Aorta (tissue), 5 donors: ENCODE data around the gene DHRS4L2. TPM values are rescaled to one million over a fixed set of nuclear protein-coding genes. Genes with fewer than 3 reads are reported as not detected.
A peak's percentile ranks its signal among the peaks of the same experiment; 100 is the strongest.
"Not testable (repeated sequence)": the region's sequence is repeated elsewhere in the genome, so short reads cannot be mapped to it uniquely, and the experiment has no call there.

ENCODE experiments used
- ATAC-seq: fragments of 200-7000 bp; cut with Tn5 transposase; one replicate; pipeline ENCODE4 v1.9.1; 2022; ENCODE audit warnings: moderate library complexity; ENCODE audit not compliant: low FRiP score
- DNase-seq, 2 donors: peaks; one replicate each; pipeline ENCODE4 v3.0.0-alpha.2; 2020
- H3K27ac ChIP-seq, 2 donors: one replicate each; pipeline ENCODE4 v1.5.1; 2013; ENCODE audit warnings: low read length in 2 of 2, mild to moderate bottlenecking in 2 of 2, moderate library complexity in 2 of 2, control low read depth in 1 of 2, inconsistent platforms in 1 of 2, low read depth in 1 of 2
- H3K27me3 ChIP-seq, 2 donors: one replicate each; pipeline ENCODE4 v1.6.1; 2013; ENCODE audit warnings: control low read depth in 1 of 2, low read length in 1 of 2, mild to moderate bottlenecking in 1 of 2, moderate library complexity in 1 of 2; ENCODE audit not compliant: insufficient read depth in 2 of 2, control insufficient read depth in 1 of 2
- H3K36me3 ChIP-seq, 2 donors: one replicate each; pipeline ENCODE4 v1.6.1; 2013; ENCODE audit warnings: control low read depth in 1 of 2, low read length in 1 of 2, mild to moderate bottlenecking in 1 of 2; ENCODE audit not compliant: insufficient read depth in 2 of 2, control insufficient read depth in 1 of 2
- H3K4me1 ChIP-seq, 2 donors: one replicate each; pipeline ENCODE4 v1.6.1; 2013; ENCODE audit warnings: low read length in 2 of 2, control low read depth in 1 of 2, mild to moderate bottlenecking in 1 of 2, moderate library complexity in 1 of 2; ENCODE audit not compliant: insufficient read depth in 2 of 2, control insufficient read depth in 1 of 2
- H3K4me3 ChIP-seq, 2 donors: one replicate each; pipeline ENCODE4 v1.5.1; 2013; ENCODE audit warnings: low read length in 2 of 2, control low read depth in 1 of 2, mild to moderate bottlenecking in 1 of 2
- H3K9me3 ChIP-seq: one replicate; pipeline ENCODE4 v1.6.1; 2013; ENCODE audit warnings: mild to moderate bottlenecking, low read length; ENCODE audit not compliant: control insufficient read depth
- WGBS, 2 donors: extraction: QIAGEN DNeasy Blood & Tissue Kit; methylation state at CpG; one replicate each; pipeline ENCODE4 v1.1.7; 2013; 5-methylcytosine and 5-hydroxymethylcytosine counted together
- intact Hi-C, 2 donors: fragments of 100-400 bp; cut with DNase I; formaldehyde crosslinking; loops; one replicate each; pipeline versions ENCODE4 v1.14.2 to v1.15.0; 2022
- polyA plus RNA-seq, 2 donors: library from polyadenylated mRNA; stranded (reverse); fragments of 200-250 nt; gene quantifications; one replicate each; pipeline ENCODE4 v1.2.3, GENCODE V29; 2013
- total RNA-seq, 2 donors: library from RNA; stranded (reverse); fragmentation: NEBNext Ultra II Directional; extraction: Animal tissue kit (Norgen Biotek cat#: 25700); gene quantifications; one replicate each; pipeline ENCODE4 v1.2.1, GENCODE V29; 2021
- donor health status: healthy with polysubstance abuse.
- donor health status: Bipolar disorder and iron deficiency.
- donor health status: DM: no; HTN: no; CAD: no.
- donor health status: DM: no; HTN: no; CAD: no.
- donor health status: DM: yes; HTN: yes; CAD: no.

DHRS4L2 gene
- total and polyA plus RNA-seq, 4 donors: 15.1 to 44.3 (median 19.9) TPM

- 83 to 90% methylated on average over 1 of the region's 2 CpGs for WGBS, 2 donors
- not testable (repeated sequence) for H3K4me3 ChIP-seq
These were observed 27.0 kb upstream of the DHRS4L2 start for GRCh38 chr14:23961704-23962103.

GRCh38 chr14:23969130-23969480 is 19.6 kb upstream of the DHRS4L2 start:
- peak; percentile 56 for ATAC-seq
- H3K9me3 ChIP-seq, H3K27ac ChIP-seq, H3K36me3 ChIP-seq, H3K4me1 ChIP-seq, intact Hi-C loops, H3K4me3 ChIP-seq, H3K27me3 ChIP-seq, DNase-seq: not testable (repeated sequence)
- WGBS, 2 donors: 26 to 33% methylated on average over 1 of the region's 9 CpGs

More at GRCh38 chr14:23961704-23962103, 27.0 kb upstream of the DHRS4L2 start:
- ATAC-seq, H3K4me1 ChIP-seq, H3K27me3 ChIP-seq, H3K27ac ChIP-seq, DNase-seq, H3K36me3 ChIP-seq, H3K9me3 ChIP-seq, intact Hi-C loops: not testable (repeated sequence)

- intact Hi-C loops: loop anchor here in 1 of 2 donors (5.0 kb wide), 1 partner anchor 48 kb away; no protein-coding TSS in a partner anchor
- not testable (repeated sequence) for H3K36me3 ChIP-seq, H3K27me3 ChIP-seq, H3K27ac ChIP-seq, H3K4me1 ChIP-seq, H3K9me3 ChIP-seq
- peak overlapping the region in 1 of 2 donors; percentile 1 for H3K4me3 ChIP-seq
- WGBS, 2 donors: 10 to 11% methylated on average over 34 to 58 of the region's 61 CpGs
- peak; percentile 66 to 89 for DNase-seq
- ATAC-seq: peak; percentile 92
These were observed 19.0 kb upstream of the DHRS4L2 start for GRCh38 chr14:23969481-23970282.

- H3K4me3 ChIP-seq, H3K36me3 ChIP-seq, ATAC-seq, H3K27me3 ChIP-seq, H3K4me1 ChIP-seq, DNase-seq, H3K9me3 ChIP-seq, H3K27ac ChIP-seq: not testable (repeated sequence)
- intact Hi-C loops: loop anchor here in 1 of 2 donors (5.0 kb wide), 1 partner anchor 47 kb away; no protein-coding TSS in a partner anchor
- 79 to 80% methylated on average over 12 to 15 of the region's 15 CpGs for WGBS, 2 donors
These were observed 18.5 kb upstream of the DHRS4L2 start for GRCh38 chr14:23970283-23970659.

GRCh38 chr14:23973178-23973577 is 15.6 kb upstream of the DHRS4L2 start:
- intact Hi-C loops: loop anchor here in 1 of 2 donors (5.0 kb wide), 1 partner anchor 44 kb away; no protein-coding TSS in a partner anchor
- not testable (repeated sequence) for H3K4me1 ChIP-seq, H3K27ac ChIP-seq, ATAC-seq, H3K36me3 ChIP-seq, H3K27me3 ChIP-seq, H3K4me3 ChIP-seq, H3K9me3 ChIP-seq
- 87 to 90% methylated on average over 8 of the region's 8 CpGs for WGBS, 2 donors
- DNase-seq: peak in 1 of 2 donors; percentile 73

- H3K4me1 ChIP-seq, H3K27me3 ChIP-seq, H3K36me3 ChIP-seq, DNase-seq, H3K4me3 ChIP-seq, H3K9me3 ChIP-seq, H3K27ac ChIP-seq, ATAC-seq: not testable (repeated sequence)
- intact Hi-C loops: loop anchor here (2.0 to 5.0 kb wide), 2 partner anchors 41 to 43 kb away; no protein-coding TSS in a partner anchor
These were observed 14.7 kb upstream of the DHRS4L2 start for GRCh38 chr14:23974041-23974440.

- H3K27me3 ChIP-seq, H3K27ac ChIP-seq, ATAC-seq, H3K36me3 ChIP-seq, intact Hi-C loops, H3K9me3 ChIP-seq, H3K4me1 ChIP-seq, H3K4me3 ChIP-seq: not testable (repeated sequence)
- 61 to 74% methylated on average over 2 of the region's 2 CpGs for WGBS, 2 donors
- DNase-seq: peak in 1 of 2 donors; percentile 52
These were observed 11.5 kb upstream of the DHRS4L2 start for GRCh38 chr14:23977208-23977607.

- H3K4me1 ChIP-seq, H3K4me3 ChIP-seq, DNase-seq, intact Hi-C loops, H3K9me3 ChIP-seq, ATAC-seq, H3K36me3 ChIP-seq, H3K27ac ChIP-seq, H3K27me3 ChIP-seq: not testable (repeated sequence)
- 85 to 88% methylated on average over 10 of the region's 10 CpGs for WGBS, 2 donors
These were observed 6.5 kb upstream of the DHRS4L2 start for GRCh38 chr14:23981951-23982813.
